K562 (cell line): ENCODE data around the gene MRPS6. TPM values are rescaled to one million over a fixed set of nuclear protein-coding genes. Genes with fewer than 3 reads are reported as not detected.
A peak's percentile ranks its signal among the peaks of the same experiment; 100 is the strongest.

Experiments used
- ATAC-seq: fragments of 200-7000 bp; cut with Tn5 transposase; 3 replicates; pipeline ENCODE4 v1.9.1; 2020; ENCODE audit warnings: moderate library complexity
- BruUV-seq: library from RNA; stranded (reverse); fragments of 400-500 nt; replicated peaks from 2 replicates; lab custom pipeline; 2021; lab: Mats Ljungman, UMichigan
- CTCF ChIA-PET: fragments of 300-600 bp; formaldehyde crosslinking; extraction: SDS; loops from one replicate; lab custom pipeline; 2021; ENCODE audit warnings: low intra/inter-chr PET ratio; lab: Yijun Ruan, JAX
- POLR2A ChIA-PET: fragments of 300-600, 350-650 bp; sonication (Branson Sonifier 250); formaldehyde crosslinking; extraction: SDS; loops from one replicate; lab custom pipeline; 2021; ENCODE audit warnings: antibody characterized with exemption, inconsistent platforms; lab: Yijun Ruan, JAX
- DNase-seq, 4 experiments: peaks; one replicate each; pipeline versions ENCODE4 v3.0.0 to v3.0.0-alpha.2; 2011 to 2018; ENCODE audit warnings: low spot score in 3 of 4, mixed read lengths in 3 of 4; ENCODE audit errors: extremely low read depth in 1 of 4
- FAIRE-seq: peaks from 2 replicates; lab custom pipeline; 2011; peaks lifted over from hg19 to GRCh38; lab: Jason Lieb, UNC
- H2AFZ ChIP-seq: 2 replicates; pipeline ENCODE4 v1.6.0; 2011; ENCODE audit warnings: low read depth, low read length, control low read depth, inconsistent platforms
- H3K27ac ChIP-seq: fragments of 200-600 bp; 3 replicates; pipeline ENCODE4 v1.8.0; 2011; ENCODE audit warnings: low read depth, mild to moderate bottlenecking, control low read depth, inconsistent platforms, low read length, moderate library complexity, mixed read lengths; ENCODE audit errors: extremely low read depth
- H3K27me3 ChIP-seq, 2 experiments: fragments of 300-600 bp in 1 of 2; 2 replicates in 1 of 2; 3 replicates in 1 of 2; pipeline versions ENCODE4 v1.6.0 to v1.8.0; 2011; ENCODE audit warnings: inconsistent platforms in 2 of 2, low read length in 2 of 2, mild to moderate bottlenecking in 1 of 2, mixed read lengths in 1 of 2, moderate library complexity in 1 of 2; ENCODE audit not compliant: control insufficient read depth in 2 of 2, insufficient read depth in 2 of 2
- H3K36me3 ChIP-seq: fragments of 300-600 bp; 3 replicates; pipeline ENCODE4 v1.8.0; 2011; ENCODE audit warnings: mild to moderate bottlenecking, low read length, inconsistent platforms; ENCODE audit not compliant: control insufficient read depth, insufficient read depth
- H3K4me1 ChIP-seq, 2 experiments: fragments of 200-600 bp in 1 of 2; replicated peaks in 1 of 2; 2 replicates in 1 of 2; 3 replicates in 1 of 2; pipeline versions ENCODE4 v1.5.1 to v1.8.0; 2011; ENCODE audit warnings: inconsistent platforms in 2 of 2, low read length in 2 of 2, mild to moderate bottlenecking in 1 of 2, mixed read lengths in 1 of 2, moderate library complexity in 1 of 2; ENCODE audit not compliant: control insufficient read depth in 2 of 2, insufficient read depth in 2 of 2
- H3K4me2 ChIP-seq: 2 replicates; pipeline ENCODE4 v1.6.1; 2011; ENCODE audit warnings: low read length, control low read depth, inconsistent platforms, mixed read lengths; ENCODE audit not compliant: insufficient read depth
- H3K4me3 ChIP-seq: fragments of 200-600 bp; sonication (generic), shearing (Covaris generic); 2 replicates; pipeline ENCODE4 v1.5.1; 2016; ENCODE audit warnings: control low read depth, inconsistent platforms
- H3K79me2 ChIP-seq: fragments of 200-600 bp; 3 replicates; pipeline ENCODE4 v1.8.0; 2011; ENCODE audit warnings: low read length, inconsistent platforms; ENCODE audit not compliant: control insufficient read depth, insufficient read depth
- H3K9ac ChIP-seq, 2 experiments: 2 replicates each; pipeline versions ENCODE4 v1.6.0 to v1.6.1; 2011; ENCODE audit warnings: low read depth in 2 of 2, low read length in 2 of 2, control low read depth in 1 of 2, inconsistent platforms in 1 of 2, mild to moderate bottlenecking in 1 of 2, mixed read lengths in 1 of 2; ENCODE audit not compliant: insufficient read depth in 1 of 2
- H3K9me1 ChIP-seq: one replicate; pipeline ENCODE4 v1.6.0; 2011; ENCODE audit warnings: inconsistent platforms, mild to moderate bottlenecking, low read length, moderate library complexity; ENCODE audit not compliant: control insufficient read depth, insufficient read depth
- H3K9me3 ChIP-seq: replicated peaks from 2 replicates; pipeline ENCODE4 v1.5.1; 2011; ENCODE audit warnings: low read depth, low read length, inconsistent platforms; ENCODE audit not compliant: control insufficient read depth, insufficient read depth
- H4K20me1 ChIP-seq: replicated peaks from 2 replicates; pipeline ENCODE4 v1.6.1; 2011; ENCODE audit warnings: low read length, inconsistent platforms, mixed read lengths; ENCODE audit not compliant: control insufficient read depth, insufficient read depth
- ARID2 ChIP-seq: fragments of 450-650 bp; IDR thresholded peaks from 2 replicates; pipeline ENCODE4 v1.6.1; 2017; ENCODE audit warnings: antibody characterized with exemption, mild to moderate bottlenecking
- ATF7 ChIP-seq: fragments of 450-650 bp; IDR thresholded peaks from 2 replicates; pipeline ENCODE4 v1.7.1; 2014; ENCODE audit warnings: mild to moderate bottlenecking, moderate library complexity
- BHLHE40 ChIP-seq: IDR thresholded peaks from 2 replicates; pipeline ENCODE4 v1.6.1; 2011; ENCODE audit warnings: low read length, improper control_type of control experiment
- CAMTA2 ChIP-seq: fragments of 250-450 bp; sonication (Bioruptor Pico); conservative IDR thresholded peaks from 2 replicates; pipeline ENCODE4 v1.5.1; 2022
- CBX5 ChIP-seq: IDR thresholded peaks from 2 replicates; pipeline ENCODE4 v1.6.1; 2014; ENCODE audit warnings: low read depth, borderline replicate concordance
- COPS2 ChIP-seq: fragments of 450-650 bp; conservative IDR thresholded peaks from 2 replicates; pipeline ENCODE4 v1.6.1; 2016; ENCODE audit warnings: mild to moderate bottlenecking, moderate library complexity
- CTCF ChIP-seq, 3 experiments: IDR thresholded peaks in 2 of 3; conservative IDR thresholded peaks in 1 of 3; 2 replicates each; pipeline ENCODE4 v1.5.1; 2011 to 2012; ENCODE audit warnings: low read length in 3 of 3, mild to moderate bottlenecking in 3 of 3, control low read depth in 2 of 3, improper control_type of control experiment in 1 of 3, inconsistent platforms in 1 of 3, low read depth in 1 of 3, mixed read lengths in 1 of 3, moderate library complexity in 1 of 3; ENCODE audit not compliant: insufficient read depth in 2 of 3
- ETV5 ChIP-seq: sonication (generic); formaldehyde crosslinking; IDR thresholded peaks from 2 replicates; pipeline ENCODE4 v1.4.0; 2020; ENCODE audit warnings: low read depth, mild to moderate bottlenecking, missing genetic modification reagents
- MNT ChIP-seq, 2 experiments: fragments of 450-650 bp; conservative IDR thresholded peaks; 2 replicates each; pipeline ENCODE4 v1.6.1; 2017; ENCODE audit warnings: mild to moderate bottlenecking in 2 of 2, moderate library complexity in 2 of 2
- RCOR1 ChIP-seq, 2 experiments: IDR thresholded peaks; 2 replicates each; pipeline ENCODE4 v1.6.1; 2012; ENCODE audit warnings: low read depth in 2 of 2, low read length in 2 of 2, borderline replicate concordance in 1 of 2, improper control_type of control experiment in 1 of 2
- RNF2 ChIP-seq: sonication (generic); IDR thresholded peaks from 2 replicates; pipeline ENCODE4 v1.6.1; 2016
- STAT5B ChIP-seq: fragments of 250-450 bp; sonication (Bioruptor Pico); IDR thresholded peaks from 2 replicates; pipeline ENCODE4 v1.8.0; 2021; ENCODE audit warnings: mild to moderate bottlenecking, inconsistent platforms
- TAF7 ChIP-seq: fragments of 450-650 bp; IDR thresholded peaks from 2 replicates; pipeline ENCODE4 v1.6.1; 2016; ENCODE audit warnings: missing genetic modification characterization, missing compliant biosample characterization
- TRIM24 ChIP-seq, 2 experiments: fragments of 450-650 bp; IDR thresholded peaks; 2 replicates each; pipeline ENCODE4 v1.6.1; 2016
- ZBTB26 ChIP-seq: fragments of 450-650 bp; formaldehyde crosslinking; IDR thresholded peaks from 2 replicates; pipeline ENCODE4 v1.4.0; 2022; ENCODE audit warnings: missing genetic modification characterization
- WGBS: fragments of 100-300 bp; shearing (Covaris generic); methylation state at CpG from one replicate; pipeline ENCODE4 v1.1.6; 2016; ENCODE audit warnings: low coverage, mixed read lengths; ENCODE audit not compliant: insufficient coverage; ENCODE audit errors: missing lambda C conversion rate; 5-methylcytosine and 5-hydroxymethylcytosine counted together
- in situ Hi-C: fragments of 300-500 bp; cut with MboI; formaldehyde crosslinking; loops from 4 replicates; pipeline ENCODE4 v1.15.0; 2018; ENCODE audit warnings: inconsistent platforms, mixed read lengths
- intact Hi-C: fragments of 100-400 bp; cut with micrococcal nuclease; formaldehyde crosslinking; loops from 2 replicates; pipeline ENCODE4 v1.14.2; 2022
- polyA plus RNA-seq, 8 experiments: library from polyadenylated mRNA; depleted of rRNA in 4 of 8; stranded (reverse) in 5 of 8; unstranded in 3 of 8; fragments of >200 nt; fragmentation: Nextera tagmentation in 2 of 8; fragmentation: Illumina TruSeq in 1 of 8; extraction: Ambion mirVana in 2 of 8; extraction: Trizol in 1 of 8; gene quantifications; 2 replicates each; pipeline versions ENCODE4 v1.2.1 to v1.2.3, GENCODE V29; 2011 to 2014; ENCODE audit warnings: inconsistent platforms in 1 of 8, missing spikeins in 1 of 8
- total RNA-seq, 7 experiments: library from RNA; depleted of rRNA in 6 of 7; stranded (reverse); fragments of >200 nt in 6 of 7; fragmentation: Illumina TruSeq in 2 of 7; extraction: Trizol in 2 of 7; gene quantifications; 2 replicates each; pipeline versions ENCODE4 v1.2.1 to v1.2.3, GENCODE V29; 2011 to 2021; ENCODE audit warnings: low replicate concordance in 1 of 7

Gene MRPS6
- total and polyA plus RNA-seq, 9 of the 15 experiments (the other 6 are each of a cell fraction or from before 2014, with no cell fraction given): 26.1 to 72.0 (median 39.3) TPM

GRCh38 chr21:34024374-34024693 is 49.0 kb upstream of the MRPS6 start (continued):
- TF ChIP-seq ZBTB26 (CRISPR knock-in tag): no peak

- WGBS: 16% methylated on average over 9 of the region's 9 CpGs
- CTCF ChIA-PET: no interaction called here
- in situ Hi-C loops: no loop called here
- TF ChIP-seq RCOR1 (IDR thresholded peaks at IDR 0.05; ENCODE audit: borderline replicate concordance in 1 of 2, low read depth in 2 of 2, low read length in 2 of 2) (no peak), CAMTA2 (no peak), TAF7 (tag) (no peak), CBX5 (no peak), BHLHE40 (0 out of 2 replicates have a peak, but pooled peaks have one; percentile 19), MNT (conservative IDR thresholded peaks at IDR 0.05) (0 out of 4 replicates have a peak, but pooled peaks of 1 of the 2 experiments have one; percentile 14), STAT5B (CRISPR knock-in tag) (no peak), COPS2 (no peak), ETV5 (CRISPR knock-in tag) (no peak), RNF2 (no peak), ARID2 (no peak), TRIM24 (IDR thresholded peaks at IDR 0.05) (no peak), CTCF (IDR thresholded peaks at IDR 0.05 in 2 of 3, conservative IDR thresholded peaks at IDR 0.05 in 1 of 3; ENCODE audit: insufficient read depth in 2 of 3, low read depth in 1 of 3, low read length in 3 of 3) (peak in 1 of 3 experiments; percentile 30; a peak in 2 of 6 replicates), ATF7 (no peak)
Observed at GRCh38 chr21:34027721-34028461, 45.5 kb upstream of the MRPS6 start.

More at GRCh38 chr21:34027721-34028461, 45.5 kb upstream of the MRPS6 start:
- POLR2A ChIA-PET: interaction anchor here (0.5 to 1.2 kb wide), 2 partner anchors 27 to 104 kb away, joined by 3 read pairs; no protein-coding TSS in a partner anchor
- no peaks in the 10 kb centered on the region for H4K20me1 ChIP-seq
- no peak overlapping the region for H2AFZ ChIP-seq
- peak in 1 of 4 experiments; percentile 51 for DNase-seq
- H3K4me2 ChIP-seq: no peak overlapping the region
- H3K9ac ChIP-seq: no peak overlapping the region
- no peaks in the 10 kb centered on the region for H3K9me3 ChIP-seq
- no peaks in the 10 kb centered on the region for H3K36me3 ChIP-seq
- BruUV-seq: no TSS peak
- no peaks in the 10 kb centered on the region for H3K27me3 ChIP-seq
- no peak overlapping the region for H3K27ac ChIP-seq
- H3K79me2 ChIP-seq: no peaks in the 10 kb centered on the region
- intact Hi-C loops: no loop called here
- FAIRE-seq: peak; percentile 62
- peak; percentile 39 for ATAC-seq
- no peaks in the 10 kb centered on the region for H3K9me1 ChIP-seq
- H3K4me3 ChIP-seq: no peak overlapping the region
- peaks cover 0 to 29% of the 10 kb centered on the region in 2 experiments; a peak in 3 of 5 replicates for H3K4me1 ChIP-seq
